Non-pigmented ciliary epithelial cell (primary cell): ENCODE measurements around the gene RILPL2.
"Not testable (repeated sequence)": the region's sequence is repeated elsewhere in the genome, so short reads cannot be mapped to it uniquely, and the experiment has no call there.

ENCODE experiments used
- DNase-seq: peaks from one replicate; pipeline ENCODE4 v3.0.0-alpha.2; 2010; ENCODE audit warnings: low read depth

The RILPL2 gene

DNA sequence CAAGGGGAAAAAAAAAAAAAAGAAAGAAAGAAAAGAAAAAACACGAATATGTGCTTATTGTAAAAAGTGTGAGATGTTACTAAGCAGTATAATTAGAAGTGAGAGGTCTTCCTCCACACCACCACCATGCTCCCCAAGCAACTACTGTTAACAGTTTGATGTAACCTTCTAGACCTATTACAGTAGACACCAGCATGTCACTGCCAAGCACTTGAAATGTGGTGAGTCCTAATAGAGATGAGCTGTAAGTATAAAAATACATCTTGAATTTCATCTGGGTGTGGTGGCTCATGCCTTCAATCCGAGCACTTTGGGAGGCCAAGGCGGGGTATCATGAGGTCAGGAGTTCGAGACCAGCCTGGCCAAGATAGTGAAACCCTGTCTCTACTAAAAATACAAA is 13.4 kb upstream of the RILPL2 start:
- no peak for DNase-seq

DNA sequence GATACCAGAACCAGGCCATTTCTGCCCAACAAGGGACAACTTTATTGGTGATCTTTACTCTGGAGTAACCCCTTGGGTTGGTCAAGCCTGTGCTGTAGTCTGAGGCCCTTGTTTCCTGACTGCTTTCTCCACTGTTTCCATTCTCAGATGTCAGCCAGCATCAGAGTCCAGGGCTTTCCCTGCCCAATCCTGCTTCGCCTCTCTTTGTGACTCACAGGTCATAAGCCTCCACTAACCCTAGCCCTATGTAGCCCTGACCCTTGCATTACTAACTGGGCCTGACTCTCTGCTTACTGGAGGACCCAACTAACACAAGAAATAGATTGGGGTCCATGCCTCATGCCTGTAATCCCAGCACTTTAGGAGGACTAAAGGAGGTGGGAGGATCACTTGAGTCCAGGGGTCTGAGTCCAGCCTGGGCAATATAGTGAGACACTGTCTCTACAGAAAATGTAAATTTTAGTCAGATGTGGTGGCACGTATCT is 12.8 kb upstream of the RILPL2 start:
- DNase-seq = no peak

DNA sequence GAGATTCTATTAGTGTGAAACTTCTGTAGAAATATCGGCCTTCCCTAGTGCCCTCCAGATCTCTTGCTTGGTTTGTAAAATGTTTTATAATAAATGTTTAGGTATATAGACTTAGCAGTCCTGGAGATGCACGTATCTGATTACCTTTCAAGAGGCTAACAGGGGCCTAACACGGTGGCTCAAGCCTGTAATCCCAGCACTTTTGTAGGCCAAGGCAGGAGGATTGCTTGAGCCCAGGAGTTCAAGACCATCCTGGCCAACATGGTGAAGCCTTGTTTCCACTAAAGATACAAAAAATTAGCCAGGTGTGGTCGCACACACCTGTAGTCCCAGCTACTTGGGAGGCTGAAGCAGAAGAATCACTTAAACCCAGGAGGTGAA is 9.8 kb upstream of the RILPL2 start:
- no peak for DNase-seq

DNA sequence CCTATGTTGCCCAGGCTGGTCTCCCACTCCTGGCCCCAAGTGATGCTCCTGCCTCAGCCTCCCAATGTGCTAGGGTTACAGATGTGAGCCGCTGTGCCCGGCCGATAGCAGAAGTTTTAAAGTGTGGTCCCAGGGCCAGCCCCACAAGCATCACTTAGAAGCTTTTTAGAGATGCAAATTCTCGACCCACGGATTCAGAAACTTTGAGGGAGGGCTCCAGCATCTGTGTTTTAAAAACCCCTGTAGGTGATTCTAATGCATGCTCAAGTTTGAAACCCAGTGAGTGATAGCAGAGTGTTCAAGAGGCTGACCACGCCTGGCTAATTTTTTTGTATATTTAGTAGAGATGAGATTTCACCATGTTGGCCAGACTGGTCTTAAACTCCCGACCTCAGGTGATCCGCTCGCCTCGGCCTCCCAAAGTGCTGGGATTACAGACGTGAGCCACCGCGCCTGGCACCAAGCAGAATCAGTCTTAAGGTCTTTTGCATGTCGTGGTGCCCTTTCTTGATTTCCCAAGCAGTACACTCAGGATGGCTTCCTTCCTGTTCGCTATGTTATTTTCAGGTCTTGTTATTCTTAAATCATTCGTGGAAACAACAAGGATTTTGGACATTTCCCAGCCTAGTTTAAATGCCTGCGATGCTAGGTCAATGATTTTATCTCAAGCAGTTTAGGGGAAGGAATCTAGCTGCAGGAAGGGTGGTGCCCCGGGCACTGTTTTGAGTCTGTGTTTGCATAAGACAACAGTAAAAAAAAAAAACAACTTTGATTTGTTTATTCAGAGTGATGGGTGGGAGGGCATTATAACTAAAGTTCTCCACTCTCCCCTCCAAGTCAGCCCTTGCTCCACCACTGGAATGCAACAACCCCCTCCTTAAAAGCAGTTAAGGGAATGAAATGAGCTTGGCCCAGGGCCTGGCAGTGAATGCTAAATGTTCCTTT is 9.2 kb upstream of the RILPL2 start:
- DNase-seq = no peak

DNA sequence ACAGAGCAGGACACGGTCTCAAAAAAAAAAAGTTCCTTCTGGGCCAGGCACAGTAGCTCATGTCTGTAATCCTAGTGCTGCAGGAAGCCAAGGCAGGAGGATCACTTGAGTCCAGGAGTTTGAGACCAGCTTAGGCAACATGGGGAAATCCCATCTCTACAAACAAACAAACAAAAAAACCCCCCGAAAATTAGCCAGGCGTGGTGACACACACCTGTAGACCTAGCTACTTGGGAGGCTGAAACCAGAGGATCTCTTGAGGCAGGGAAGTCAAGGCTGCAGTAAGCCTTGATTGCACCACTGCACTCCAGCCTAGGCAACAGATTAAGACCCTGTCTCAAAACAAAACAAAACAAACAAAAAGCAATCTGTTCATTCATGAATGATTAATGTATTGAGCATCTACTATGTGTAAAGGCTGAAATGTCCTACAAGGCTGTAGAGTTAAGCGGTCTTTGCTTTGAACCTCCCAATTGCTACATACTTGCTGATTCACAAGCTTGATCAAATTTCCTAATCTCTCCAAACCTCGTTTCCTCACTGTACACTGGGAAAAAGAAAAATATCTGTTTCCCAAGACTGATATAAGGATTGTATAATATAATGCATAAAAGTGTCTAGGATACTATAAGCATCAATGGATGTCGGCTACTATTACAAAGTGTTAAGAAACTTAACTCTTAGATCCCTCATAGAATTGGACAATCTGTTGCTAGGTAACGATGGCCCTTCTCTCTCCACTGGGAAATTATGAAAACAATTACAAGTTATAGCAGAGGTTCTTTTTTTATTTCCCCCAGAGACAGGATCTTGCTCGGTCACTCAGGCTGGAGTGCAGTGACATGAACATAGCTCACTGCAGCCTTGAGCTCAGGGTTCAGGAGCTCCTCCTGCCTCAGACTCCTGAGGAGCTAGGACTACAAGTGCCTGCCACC is 7.9 kb upstream of the RILPL2 start:
- peak; percentile 26 for DNase-seq

DNA sequence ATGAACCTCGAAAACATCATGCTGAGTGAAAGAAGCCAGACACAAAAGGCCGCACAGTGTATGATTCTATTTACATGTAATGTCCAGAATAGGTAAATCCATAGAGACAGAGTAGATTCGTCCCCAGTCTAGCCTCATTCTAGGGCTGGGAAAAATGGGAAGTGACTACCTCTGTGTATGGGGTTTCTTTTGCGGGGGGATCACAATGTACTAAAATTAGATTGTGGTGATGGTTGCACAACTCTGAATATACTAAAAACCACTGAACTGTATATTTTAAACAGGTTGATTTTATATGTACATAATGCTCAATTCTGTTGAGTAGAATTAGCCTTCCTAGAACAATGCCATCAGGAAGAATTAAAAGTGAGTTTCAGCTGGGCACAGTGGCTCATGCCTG is 6.3 kb upstream of the RILPL2 start:
- no peak for DNase-seq

DNA sequence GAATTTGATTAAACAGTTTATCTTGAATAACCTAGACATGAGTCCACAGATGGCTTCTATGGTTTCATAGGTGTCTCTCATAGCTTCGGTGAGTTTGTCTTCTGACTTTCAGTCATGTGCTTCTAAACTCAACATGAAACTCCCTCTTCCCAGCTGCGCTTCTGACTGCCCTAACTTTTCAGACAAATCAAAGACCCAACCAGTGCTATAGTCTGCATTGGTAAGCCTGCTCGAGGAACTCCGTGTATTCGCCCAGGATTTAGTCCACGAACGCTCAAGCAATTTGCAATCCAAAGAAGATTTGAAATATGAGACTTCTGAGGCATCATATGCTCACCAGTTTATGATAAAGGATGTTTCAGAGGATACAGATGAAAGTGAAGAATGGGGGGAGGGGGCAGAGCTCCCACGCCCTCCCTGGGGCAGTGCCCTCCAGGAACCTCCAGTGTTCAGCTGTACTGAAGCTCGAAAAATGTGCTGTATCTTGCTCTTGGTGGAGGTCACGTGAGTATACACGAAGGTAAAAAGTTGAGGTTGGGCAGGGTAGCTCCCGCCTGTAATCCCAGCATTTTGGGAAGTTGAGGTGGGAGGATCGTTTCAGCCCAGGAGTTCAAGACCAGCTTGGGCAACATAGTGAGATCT is 5.2 kb upstream of the RILPL2 start:
- no peak for DNase-seq

DNA sequence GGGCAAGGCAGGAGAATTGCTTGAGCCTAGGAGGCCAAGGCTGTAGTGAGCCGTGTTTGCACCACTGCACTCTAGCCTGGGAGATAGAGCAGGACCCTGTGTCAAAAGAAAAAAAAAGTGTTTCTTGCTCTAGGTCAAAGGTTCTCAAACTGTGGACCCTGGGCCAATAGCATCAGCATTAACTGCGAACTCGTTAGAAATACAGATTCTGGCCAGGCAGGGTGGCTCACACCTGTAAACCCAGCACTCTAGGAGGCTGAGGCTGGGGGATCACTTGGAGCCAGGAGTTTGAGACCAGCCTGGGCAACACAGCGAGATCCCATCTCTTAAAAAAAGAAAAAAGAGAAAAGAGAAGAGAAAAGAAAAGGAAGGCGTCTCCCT is 858 bp downstream of the RILPL2 start:
- DNase-seq = no peak

DNA sequence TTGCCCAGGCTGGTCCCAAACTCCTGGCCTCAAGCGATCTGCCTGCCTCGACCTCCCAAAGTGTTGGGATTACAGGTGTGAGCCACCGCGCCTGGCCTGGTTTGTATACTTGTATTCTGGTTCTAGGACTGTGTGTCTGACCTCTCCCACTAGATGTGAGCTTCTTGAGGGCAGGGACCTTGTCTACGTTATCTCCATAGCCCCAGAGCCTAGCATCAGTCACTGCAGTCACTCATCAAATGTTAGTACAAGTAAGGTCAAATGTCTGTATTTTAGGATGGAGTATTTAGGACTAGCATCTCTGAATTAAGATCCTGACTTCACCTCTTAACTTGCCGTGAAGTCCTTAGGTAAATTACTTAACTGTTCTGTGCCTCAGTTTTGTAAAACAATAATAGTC is 2.9 kb downstream of the RILPL2 start:
- no peak for DNase-seq

DNA sequence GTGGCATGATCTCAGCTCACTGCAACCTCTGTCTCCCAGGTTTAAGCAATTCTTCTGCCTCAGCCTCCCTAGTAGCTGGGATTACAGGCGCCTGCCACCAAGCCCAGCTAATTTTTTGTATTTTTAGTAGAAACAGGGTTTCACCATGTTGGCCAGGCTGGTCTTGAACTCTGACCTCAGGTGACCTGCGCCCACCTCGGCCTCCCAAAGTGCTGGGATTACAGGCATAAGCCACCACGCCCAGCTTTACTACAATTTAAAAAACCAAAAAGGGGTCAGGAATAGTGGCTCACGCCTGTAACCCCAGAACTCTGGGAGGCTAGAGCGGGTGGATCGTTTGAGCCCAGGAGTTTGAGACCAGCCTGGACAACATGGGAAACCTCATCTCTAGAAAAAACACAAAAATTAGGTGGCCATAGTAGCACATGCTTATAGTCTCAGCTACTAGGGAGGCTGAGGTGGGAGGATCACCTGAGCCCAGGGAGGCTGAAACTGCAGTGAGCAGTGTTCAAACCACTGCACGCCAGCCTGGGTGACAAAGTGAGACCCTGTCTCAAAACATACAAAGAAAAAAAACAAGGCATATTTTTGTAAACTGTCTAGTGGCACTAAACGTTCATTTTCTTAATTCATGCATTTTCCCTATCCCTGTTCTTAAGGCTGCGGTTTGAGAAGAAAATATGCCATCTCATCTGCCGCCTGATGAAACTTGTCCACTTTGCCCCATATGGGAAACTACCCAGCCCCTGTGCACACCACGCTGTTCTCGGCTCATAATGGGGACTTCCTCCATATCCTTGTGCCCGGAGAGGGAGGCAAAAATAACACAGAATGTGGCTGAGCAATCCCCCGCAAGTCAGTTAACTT is 4.3 kb downstream of the RILPL2 start:
- not testable (repeated sequence) for DNase-seq

DNA sequence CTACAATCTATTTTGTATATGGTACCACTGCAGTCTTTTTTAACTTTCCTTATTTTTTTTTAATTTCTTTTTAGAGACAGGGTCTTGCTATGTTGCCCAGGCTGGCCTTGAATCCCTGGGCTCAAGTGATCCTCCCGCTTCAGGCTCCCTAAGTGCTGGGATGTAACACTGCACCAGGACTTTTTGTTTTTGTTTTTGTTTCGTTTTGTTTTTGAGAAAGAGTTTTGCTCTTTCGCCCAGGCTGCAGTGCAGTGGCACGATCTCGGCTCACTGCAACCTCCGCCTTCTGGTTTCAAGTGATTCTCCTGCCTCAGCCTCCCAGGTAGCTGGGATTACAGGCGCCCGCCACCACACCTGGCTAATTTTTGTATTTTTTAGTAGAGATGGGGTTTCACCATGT is 7.4 kb downstream of the RILPL2 start:
- not testable (repeated sequence) for DNase-seq

DNA sequence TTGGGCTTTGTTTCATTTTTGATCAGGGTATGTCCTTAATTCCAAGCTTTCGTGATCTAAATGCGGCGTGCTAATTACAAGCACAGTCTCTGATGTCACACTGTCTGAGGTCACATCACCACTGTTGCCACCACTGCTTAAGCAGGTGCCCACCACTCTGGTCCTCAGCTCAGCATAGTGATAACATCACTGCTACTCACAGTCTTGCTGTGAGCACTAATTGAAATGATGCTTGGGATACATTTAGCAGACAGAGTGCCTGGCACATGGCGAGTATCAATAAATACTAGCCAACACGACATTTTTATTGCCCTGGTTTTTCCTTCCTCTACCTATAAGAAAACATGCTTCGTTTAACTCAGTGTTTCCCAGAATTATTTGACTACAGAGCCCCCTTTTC is 7.9 kb downstream of the RILPL2 start:
- DNase-seq = no peak

DNA sequence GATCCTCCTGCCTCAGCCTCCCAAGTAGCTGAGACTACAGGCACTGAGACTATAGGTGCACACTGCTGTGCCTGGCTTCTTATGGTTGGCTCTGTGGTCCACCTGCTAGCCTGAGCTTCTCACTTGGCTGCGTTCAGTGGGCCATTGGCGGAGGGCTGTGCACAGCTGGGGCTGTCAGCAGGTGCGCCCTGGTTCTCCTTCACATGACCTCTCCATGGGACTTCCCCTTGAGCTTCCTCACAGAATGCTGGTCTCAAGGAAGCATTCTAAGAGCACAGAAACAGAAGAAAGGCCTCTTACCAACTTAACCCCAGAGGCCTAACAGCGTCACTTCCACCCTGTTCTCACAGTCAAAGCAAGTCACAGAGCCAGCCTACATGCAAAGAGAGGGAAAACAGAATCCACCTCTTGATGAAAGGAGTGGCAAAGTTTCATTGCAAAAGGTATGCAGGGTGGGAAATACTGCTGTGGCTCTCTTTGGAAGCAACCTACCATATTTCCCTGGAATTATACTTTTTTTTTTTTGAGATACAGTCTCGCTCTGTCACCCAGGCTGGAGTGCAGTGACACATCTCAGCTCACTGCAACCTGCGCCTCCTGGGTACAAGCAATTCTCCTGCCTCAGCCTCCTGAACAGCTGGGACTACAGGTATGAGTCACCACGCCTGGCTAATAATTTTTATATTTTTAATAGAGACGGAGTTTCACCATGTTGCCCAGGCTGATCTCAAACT is 9.3 kb downstream of the RILPL2 start:
- no peak for DNase-seq

DNA sequence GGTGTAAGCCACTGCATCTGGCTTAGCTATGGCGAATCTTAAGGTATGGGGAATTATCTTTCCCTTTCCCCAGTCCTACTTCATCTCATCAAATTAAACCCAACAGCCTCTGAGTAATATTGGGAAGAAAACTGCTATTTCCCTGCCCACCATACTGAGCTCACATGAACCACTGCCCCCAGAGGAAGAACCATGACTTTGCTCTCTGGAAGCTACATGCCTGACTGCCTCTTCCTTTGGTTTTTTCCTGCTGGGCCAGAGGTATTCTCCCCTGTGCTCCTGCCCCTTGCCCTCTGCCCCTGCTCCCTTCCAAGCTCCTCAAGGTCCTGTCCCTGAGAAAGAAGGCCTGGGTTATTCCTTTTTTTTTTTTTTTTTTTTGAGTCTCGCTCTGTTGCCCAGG is 15.2 kb downstream of the RILPL2 start:
- DNase-seq = no peak

DNA sequence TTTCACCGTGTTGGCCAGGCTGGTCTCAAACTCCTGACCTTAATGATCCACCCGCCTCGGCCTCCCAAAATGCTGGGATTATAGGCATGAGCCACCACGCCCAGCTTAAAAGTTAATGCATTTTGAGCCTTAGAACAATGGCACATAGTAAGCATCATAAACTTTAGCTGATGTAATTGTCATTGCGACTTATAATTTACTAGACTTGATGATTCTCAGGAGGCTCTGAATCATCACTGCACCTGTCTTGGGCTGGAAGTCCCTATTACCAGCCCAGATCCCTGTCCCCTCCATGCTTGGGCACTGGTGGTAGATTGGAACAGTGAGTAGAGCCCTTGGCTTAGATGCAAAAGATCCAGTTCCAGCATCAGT is 26.5 kb downstream of the RILPL2 start:
- DNase-seq = no peak

DNA sequence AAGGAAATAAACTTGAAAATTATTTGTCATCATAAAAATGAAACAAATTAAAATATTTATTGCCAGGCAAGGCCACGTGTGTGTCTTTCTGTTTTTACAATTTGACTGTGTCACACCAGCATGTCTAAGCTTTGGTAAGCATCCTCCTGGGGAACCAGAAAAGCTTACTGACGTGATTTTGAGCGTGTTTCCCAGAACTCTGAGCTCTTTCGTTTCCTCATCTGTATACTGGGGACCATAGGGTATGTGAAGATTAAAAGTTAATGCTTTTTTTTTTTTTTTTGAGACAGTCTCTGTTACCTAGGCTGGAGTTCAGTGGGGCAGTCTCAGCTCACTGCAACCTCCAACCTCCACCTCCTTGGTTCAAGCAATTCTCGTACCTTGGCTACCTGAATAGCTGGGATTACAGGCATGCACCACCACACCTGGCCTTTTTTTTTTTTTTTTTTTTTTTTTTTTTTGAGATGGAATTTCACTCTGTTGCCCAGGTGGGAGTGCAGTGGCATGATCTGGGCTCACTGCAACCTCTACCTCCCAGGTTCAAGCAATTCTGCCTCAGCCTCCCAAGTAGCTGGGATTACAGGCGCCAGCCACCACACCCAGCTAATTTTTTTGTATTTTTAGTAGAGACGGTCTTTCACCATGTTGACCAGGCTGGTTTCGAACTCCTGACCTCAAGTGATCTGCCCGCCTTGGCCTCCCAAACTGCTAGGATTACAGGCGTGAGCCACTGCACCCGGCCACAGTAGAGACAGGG is 27.0 kb downstream of the RILPL2 start:
- DNase-seq = not testable (repeated sequence)

DNA sequence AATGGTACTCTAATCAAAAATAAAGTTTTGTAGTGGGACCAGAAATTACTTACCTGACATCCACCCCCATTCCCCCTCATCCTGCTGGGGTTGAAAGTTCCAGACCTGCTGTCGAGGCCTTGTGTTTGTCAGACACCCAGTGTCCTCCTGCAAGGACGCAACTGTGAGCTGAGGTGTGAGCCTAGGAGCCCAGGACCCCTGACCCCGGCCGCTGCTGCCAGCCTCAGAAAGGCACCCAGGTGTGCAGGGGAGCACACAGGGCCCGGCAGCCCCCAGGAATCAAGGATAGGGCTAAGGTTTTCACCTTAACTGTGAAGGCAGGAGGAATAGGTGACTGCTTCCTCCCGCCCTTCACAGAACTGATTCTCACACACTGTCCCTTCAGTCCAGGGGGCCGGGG is 27.9 kb downstream of the RILPL2 start:
- not testable (repeated sequence) for DNase-seq

DNA sequence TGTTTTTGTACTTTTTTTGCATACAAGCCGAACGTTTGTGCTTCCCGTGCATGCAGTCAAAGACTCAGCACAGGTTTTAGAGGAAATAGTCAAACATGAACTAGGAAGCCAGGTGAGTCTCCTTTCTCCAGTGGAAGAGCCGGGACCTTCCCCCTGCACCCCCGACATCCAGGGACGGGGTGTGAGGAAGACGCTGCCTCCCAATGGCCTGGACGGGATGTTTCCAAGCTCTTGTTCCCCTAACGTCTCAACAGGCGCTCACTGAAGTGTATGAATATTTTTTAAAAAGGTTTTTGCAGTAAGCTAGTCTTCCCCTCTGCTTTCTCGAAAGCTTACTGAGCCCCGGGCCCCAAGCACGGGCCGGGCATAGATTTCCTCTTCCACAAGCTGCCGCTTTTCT is 28.6 kb downstream of the RILPL2 start:
- not testable (repeated sequence) for DNase-seq

DNA sequence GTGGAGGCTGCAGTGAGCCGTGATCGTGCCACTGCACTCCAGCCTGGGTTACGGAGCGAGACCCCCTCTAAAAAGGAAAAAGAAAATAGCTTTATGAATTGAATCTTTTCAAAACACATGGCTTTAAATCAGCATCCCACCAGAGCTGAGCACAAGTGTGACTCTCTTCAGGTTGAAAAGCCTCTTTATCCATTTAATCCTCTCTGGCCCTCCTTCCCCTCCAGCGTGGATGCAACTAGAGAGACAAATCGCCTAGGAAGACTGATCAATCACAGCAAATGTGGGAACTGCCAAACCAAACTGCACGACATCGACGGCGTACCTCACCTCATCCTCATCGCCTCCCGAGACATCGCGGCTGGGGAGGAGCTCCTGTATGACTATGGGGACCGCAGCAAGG is 29.2 kb downstream of the RILPL2 start:
- not testable (repeated sequence) for DNase-seq

DNA sequence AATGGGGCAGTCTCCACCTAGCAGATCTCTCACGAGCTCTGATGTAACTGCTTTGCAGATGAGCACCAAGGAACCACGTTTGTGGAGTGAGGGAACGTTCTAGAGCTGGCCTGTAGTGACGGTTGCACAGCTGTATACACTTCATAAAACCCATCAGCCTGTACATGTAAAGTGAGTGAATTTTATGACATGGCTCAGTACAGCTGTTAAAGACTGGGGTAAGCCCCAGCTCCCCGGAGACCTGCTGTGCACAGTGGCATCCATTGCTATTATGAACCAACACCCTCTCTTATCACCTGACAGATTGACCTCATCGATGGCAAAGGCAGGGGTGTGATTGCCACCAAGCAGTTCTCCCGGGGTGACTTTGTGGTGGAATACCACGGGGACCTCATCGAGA is 31.9 kb downstream of the RILPL2 start:
- no peak for DNase-seq
